Loucy (cell line): ENCODE results near the gene TIMM17B.

Experiments used
- H2AFZ ChIP-seq: fragments of 200-600 bp; sonication (generic); 2 replicates; pipeline ENCODE4 v1.6.0; 2016; ENCODE audit warnings: antibody characterized with exemption, mild to moderate bottlenecking, low read length, moderate library complexity
- H3F3A ChIP-seq: fragments of 200-600 bp; 2 replicates; pipeline ENCODE4 v1.6.0; 2016; ENCODE audit warnings: antibody characterized with exemption, low read depth, mild to moderate bottlenecking
- H3K27me3 ChIP-seq: fragments of 200-600 bp; sonication (generic); 2 replicates; pipeline ENCODE4 v1.6.1; 2014; ENCODE audit warnings: low read length, mild to moderate bottlenecking; ENCODE audit not compliant: insufficient read depth, poor library complexity, severe bottlenecking
- H3K36me3 ChIP-seq: fragments of 200-600 bp; sonication (generic); 2 replicates; pipeline ENCODE4 v1.6.1; 2016; ENCODE audit warnings: low read length; ENCODE audit not compliant: insufficient read depth
- H3K4me1 ChIP-seq: fragments of 200-600 bp; sonication (generic); 2 replicates; pipeline ENCODE4 v1.5.1; 2014; ENCODE audit warnings: low read length, mild to moderate bottlenecking; ENCODE audit not compliant: insufficient read depth, poor library complexity, severe bottlenecking
- H3K4me2 ChIP-seq: fragments of 200-600 bp; sonication (generic); 2 replicates; pipeline ENCODE4 v1.6.0; 2014; ENCODE audit warnings: antibody characterized with exemption, low read length, low read depth, mild to moderate bottlenecking; ENCODE audit not compliant: poor library complexity, severe bottlenecking
- H3K4me3 ChIP-seq: fragments of 200-600 bp; sonication (generic); 2 replicates; pipeline ENCODE4 v1.5.1; 2014; ENCODE audit warnings: low read length, mild to moderate bottlenecking, mixed read lengths; ENCODE audit not compliant: poor library complexity, severe bottlenecking
- H3K79me2 ChIP-seq: fragments of 200-600 bp; sonication (generic); 2 replicates; pipeline ENCODE4 v1.6.1; 2014; ENCODE audit warnings: low read length; ENCODE audit not compliant: insufficient read depth
- H3K9ac ChIP-seq: fragments of 200-600 bp; sonication (generic); 2 replicates; pipeline ENCODE4 v1.6.0; 2014; ENCODE audit warnings: mild to moderate bottlenecking, low read depth, low read length, moderate library complexity; ENCODE audit not compliant: poor library complexity, severe bottlenecking
- H3K9me2 ChIP-seq: fragments of 200-600 bp; sonication (generic); replicated peaks from 2 replicates; pipeline ENCODE4 v1.6.1; 2016; ENCODE audit warnings: low read depth, low read length, mixed read lengths
- H3K9me3 ChIP-seq: fragments of 200-600 bp; sonication (generic); 2 replicates; pipeline ENCODE4 v1.6.1; 2014; ENCODE audit warnings: mild to moderate bottlenecking, antibody characterized with exemption, low read length, low read depth; ENCODE audit not compliant: insufficient read depth
- H4K20me1 ChIP-seq: fragments of 200-600 bp; sonication (generic); 2 replicates; pipeline ENCODE4 v1.6.0; 2014; ENCODE audit warnings: antibody characterized with exemption, low read length, mild to moderate bottlenecking; ENCODE audit not compliant: insufficient read depth, poor library complexity, severe bottlenecking
- CTCF ChIP-seq: fragments of 200-600 bp; sonication (generic); conservative IDR thresholded peaks from 2 replicates; pipeline ENCODE4 v1.5.1; 2014; ENCODE audit warnings: mild to moderate bottlenecking, antibody characterized with exemption, low read length
- EZH2phosphoT487 ChIP-seq: fragments of 200-600 bp; IDR thresholded peaks from 2 replicates; pipeline ENCODE4 v1.6.1; 2018; ENCODE audit warnings: antibody characterized with exemption, mild to moderate bottlenecking, moderate library complexity, borderline replicate concordance

Gene TIMM17B

GRCh38 chrX:48852857-48853256, 44.7 kb downstream of the TIMM17B start:
- Histone ChIP-seq H3F3A (no peaks in the 10 kb centered on the region), H4K20me1 (no peaks in the 10 kb centered on the region), H3K27me3 (no peaks in the 10 kb centered on the region), H3K9me2 (no peaks in the 10 kb centered on the region), H3K36me3 (no peaks in the 10 kb centered on the region), H3K9ac (no peak overlapping the region), H3K79me2 (no peaks in the 10 kb centered on the region), H3K4me1 (no peaks in the 10 kb centered on the region), H2AFZ (no peak overlapping the region), H3K9me3 (no peaks in the 10 kb centered on the region), H3K4me2 (no peak overlapping the region), H3K4me3 (no peak overlapping the region)
- TF ChIP-seq CTCF (no peak), EZH2phosphoT487 (no peak)

- no peaks in the 10 kb centered on the region for H3K4me1 ChIP-seq
- no peaks in the 10 kb centered on the region for H3K27me3 ChIP-seq
- H3K9me2 ChIP-seq = no peaks in the 10 kb centered on the region
- H4K20me1 ChIP-seq = no peaks in the 10 kb centered on the region
- no peaks in the 10 kb centered on the region for H3K36me3 ChIP-seq
- H3K9ac ChIP-seq = no peak overlapping the region
- no peak overlapping the region for H2AFZ ChIP-seq
- no peaks in the 10 kb centered on the region for H3K79me2 ChIP-seq
- H3F3A ChIP-seq = no peaks in the 10 kb centered on the region
- no peak for TF ChIP-seq EZH2phosphoT487
- TF ChIP-seq CTCF = no peak
- no peaks in the 10 kb centered on the region for H3K9me3 ChIP-seq
- no peak overlapping the region for H3K4me3 ChIP-seq
- no peak overlapping the region for H3K4me2 ChIP-seq
Measured at GRCh38 chrX:48848847-48849246, 48.7 kb downstream of the TIMM17B start.
